GM21390 (cell line): ENCODE measurements around the gene GPR179.

Source experiments
- ATAC-seq: cut with Tn5 transposase; IDR thresholded peaks from one replicate; pipeline ENCODE4 v1.9.1; 2021; ENCODE audit not compliant: unreplicated experiment

Gene GPR179

DNA sequence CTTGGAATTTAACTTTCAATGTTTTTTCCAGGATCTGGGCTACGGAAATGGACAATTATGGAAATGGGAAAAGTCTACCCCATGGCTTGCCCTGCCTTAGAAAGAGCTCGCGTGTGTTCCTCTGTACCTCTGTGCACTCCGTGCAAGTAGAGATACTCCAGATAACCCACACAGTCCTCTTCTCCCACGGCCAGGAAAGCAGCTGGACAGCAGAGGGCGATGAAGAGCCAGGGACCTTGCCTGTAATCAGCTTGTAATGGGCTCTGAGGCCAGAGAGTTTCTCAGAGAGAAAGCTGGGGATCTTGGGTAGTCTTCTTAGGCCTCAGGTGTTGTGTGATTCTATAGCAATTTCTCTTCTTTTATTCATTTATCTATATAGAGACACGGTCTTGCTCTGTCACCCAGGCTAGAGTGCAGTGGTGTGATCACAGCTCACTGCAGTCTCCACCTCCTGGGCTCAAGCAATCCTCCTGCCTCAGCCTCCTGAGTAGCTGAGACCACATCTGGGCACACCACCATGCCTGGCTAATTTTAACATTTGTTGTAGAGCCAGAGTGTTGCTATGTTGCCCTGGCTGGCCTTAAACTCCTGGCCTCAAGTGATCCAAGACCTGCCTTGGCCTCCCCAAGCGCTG is 5.5 kb upstream of the GPR179 start:
- no peak for ATAC-seq

- no peak for ATAC-seq
Measured at GRCh38 chr17:38345743-38346142, 2.0 kb upstream of the GPR179 start.

DNA sequence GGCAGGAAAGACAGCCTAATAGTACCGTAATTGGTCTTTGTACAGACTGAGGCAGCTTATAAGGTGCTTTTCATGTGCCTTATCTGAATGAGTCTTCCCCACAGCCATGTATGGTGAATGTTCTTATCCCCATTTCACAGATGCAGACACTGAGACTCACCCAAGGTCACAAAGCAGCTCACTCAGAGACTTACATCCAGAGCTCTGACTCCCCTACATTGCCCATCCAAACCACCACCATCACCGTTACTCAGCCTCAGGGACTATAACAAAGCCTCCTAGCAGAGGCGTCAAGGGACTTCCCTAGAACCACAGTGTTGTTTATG is 627 bp upstream of the GPR179 start:
- no peak for ATAC-seq

DNA sequence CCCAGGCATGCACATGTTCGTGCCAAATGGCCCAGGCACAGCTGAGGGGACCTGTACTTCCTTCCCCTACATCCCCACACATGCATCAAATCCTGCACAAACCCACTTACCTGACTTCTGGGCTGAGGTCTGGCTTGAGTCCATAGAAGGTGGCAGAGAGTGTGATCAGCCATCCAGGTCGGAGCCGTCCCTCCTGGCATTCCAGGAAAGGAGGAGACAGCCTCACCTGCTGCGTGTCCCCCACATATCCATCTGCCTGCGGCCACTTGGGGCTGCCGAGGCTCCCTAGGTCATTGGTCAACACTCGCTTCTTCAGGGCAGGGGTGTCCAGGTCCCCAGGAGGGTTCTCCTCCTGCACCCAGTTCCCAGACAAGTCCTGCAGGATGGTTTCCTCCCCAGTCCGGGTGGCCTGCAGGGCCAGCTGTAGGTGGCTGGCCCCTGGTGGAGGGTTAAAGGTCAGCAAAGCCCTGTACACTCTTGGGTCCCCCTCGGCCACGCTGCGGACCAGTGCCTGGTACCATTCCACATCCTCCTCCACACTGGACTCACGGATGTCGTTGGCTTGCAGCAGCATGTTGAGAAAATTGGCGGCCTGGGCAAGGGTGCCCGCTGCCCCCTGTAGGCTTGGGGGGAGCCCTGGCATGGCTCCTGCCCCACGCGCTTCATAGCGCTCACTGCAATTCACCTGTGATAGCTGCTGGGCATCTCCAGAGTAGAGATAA is 709 bp downstream of the GPR179 start:
- no peak for ATAC-seq

DNA sequence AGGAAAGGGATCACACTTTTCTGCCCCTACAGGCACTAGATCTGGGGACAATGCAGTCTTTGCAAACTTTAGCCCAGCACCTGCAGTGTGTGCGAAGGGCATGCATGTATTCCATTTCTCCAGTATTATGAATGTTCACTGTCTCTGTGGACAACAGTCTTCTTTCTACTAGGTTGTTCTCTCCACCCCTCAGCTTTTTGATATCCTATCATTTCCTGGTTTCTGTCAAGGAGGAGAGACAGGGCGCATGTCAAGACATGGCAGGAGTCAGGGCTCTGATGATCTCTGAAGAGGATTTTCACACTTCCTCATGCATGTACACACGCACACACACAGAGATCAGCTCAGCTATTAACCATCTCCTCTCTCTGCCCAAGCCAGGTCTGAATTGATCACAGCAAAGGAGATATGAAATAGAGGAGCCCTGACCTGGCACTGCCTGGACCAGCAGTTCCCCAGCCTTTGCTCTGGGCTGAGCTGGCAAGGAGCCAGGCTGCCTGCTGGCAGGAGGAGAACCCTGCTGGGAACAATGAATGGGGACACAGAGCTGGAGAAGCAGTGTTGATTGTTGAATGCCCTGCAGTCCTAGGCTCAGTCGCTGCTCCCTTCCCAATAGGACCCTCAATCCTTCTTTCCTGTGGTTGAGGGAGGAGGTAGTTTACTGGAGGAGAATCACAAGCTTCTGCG is 2.6 kb downstream of the GPR179 start:
- no peak for ATAC-seq

- ATAC-seq: no peak
Measured at GRCh38 chr17:38339891-38340290, 3.9 kb downstream of the GPR179 start.

GRCh38 chr17:38338535-38338934 is 5.2 kb downstream of the GPR179 start:
- ATAC-seq: no peak

GRCh38 chr17:38338053-38338452 is 5.7 kb downstream of the GPR179 start:
- ATAC-seq: no peak

- no peak for ATAC-seq
Measured at GRCh38 chr17:38336838-38337237, 6.9 kb downstream of the GPR179 start.

DNA sequence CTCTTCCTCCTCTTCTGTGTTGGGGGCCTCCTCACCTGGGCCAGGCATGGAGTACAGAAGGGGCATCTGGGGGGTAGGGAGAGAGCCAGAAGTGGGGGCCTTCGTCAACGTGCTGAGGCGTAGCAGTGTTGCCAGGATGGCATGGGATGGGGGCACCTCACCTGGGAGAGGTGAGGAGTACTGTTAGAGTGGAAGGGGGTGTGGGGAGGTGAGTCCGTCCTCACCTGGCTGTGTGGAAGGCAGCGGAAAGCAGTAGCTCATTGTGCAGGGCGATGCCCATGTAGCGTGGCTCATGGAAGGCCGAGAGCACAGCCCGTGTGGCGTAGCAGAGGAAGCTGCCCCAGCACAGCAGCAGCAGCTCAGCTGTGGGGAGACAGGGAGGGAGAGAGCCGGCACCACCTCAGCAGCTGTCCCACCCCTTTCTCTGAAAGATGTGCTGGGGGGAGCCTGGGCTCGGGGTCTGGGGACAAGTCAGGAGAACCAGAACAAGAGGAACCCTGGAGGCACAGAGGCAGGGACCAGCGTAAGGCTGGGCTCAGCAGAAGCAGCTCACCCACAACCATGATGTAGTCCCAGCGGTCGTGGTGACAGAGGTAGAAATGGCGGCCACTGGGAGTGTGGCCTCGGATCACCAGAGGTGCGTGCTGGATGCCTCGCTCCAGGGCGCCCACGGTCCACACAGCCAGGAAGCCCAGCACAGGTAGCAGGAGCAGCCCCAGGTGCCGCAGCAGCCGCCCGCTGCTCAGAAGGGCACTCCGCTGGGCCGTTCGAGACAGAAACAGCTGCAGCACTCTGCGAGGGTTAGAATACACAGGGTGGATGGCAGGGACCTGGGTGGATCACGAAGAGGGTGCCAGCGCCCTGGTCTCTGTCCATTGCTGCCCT is 9.0 kb downstream of the GPR179 start:
- no peak for ATAC-seq

- no peak for ATAC-seq
Measured at GRCh38 chr17:38333635-38334295, 10.0 kb downstream of the GPR179 start.

DNA sequence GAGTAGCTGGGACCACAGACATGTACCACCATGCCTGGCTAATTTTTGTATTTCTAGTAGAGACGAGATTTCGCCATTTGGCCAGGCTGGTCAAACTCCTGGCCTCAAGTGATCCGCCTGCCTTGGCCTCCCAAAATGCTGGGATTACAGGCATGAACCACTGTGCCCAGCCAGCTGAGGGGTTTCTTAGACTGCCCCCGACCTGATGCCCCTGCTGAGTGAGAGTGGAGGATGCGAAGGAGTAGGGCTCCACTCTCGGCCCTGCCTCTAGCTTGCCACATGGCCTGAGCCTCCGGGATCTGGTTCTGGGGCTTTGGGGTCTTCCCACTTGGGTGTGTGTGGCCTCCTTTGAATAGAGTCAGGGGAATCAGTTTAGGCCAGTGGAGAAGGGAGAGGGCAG is 11.0 kb downstream of the GPR179 start:
- no peak for ATAC-seq

GRCh38 chr17:38330941-38331411 is 12.8 kb downstream of the GPR179 start:
- no peak for ATAC-seq

DNA sequence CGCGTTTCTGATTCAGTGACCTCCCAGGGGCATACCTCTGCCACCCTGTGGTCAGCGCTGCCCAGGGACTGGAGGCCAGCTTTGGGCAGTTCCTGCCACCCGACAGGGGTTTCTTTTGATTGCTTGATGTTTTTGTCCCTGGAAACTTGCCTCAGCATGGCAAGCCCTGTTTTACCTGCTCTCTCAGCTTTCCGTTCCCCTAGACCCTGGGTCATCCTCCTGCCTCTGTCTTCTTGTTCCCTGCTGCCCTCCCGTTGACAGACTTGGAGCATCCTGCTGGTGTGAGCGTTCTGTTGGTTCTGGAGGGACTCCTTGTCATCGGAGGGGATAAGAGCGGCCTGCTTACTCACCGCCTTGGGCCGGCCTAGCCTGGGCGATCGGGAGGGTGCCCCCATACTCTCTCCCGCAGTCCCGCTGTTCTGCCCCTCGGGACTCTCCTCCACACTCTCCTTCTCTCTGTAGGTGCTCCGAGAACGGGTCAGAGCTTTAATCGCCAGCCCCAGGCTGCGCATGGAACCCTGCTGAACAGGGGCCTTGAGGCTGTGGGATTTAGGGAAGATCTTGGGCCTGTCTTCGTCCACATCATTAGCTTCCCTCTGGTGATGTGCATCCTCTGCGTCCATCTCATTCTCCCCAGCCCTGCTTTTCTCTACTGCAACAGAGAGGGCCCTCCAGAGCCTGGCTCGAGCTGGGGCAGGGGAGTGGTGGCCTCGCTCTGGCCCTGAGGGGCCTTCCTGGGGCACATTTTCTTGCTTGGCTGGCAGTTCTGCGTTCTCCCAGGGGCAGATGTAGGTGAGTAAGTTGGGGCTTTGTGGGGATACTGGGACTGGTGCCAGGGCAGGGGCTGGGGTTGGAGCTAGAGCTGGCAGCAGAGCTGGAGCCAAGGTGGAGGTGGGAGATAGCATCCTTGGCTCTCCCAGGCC is 13.7 kb downstream of the GPR179 start:
- ATAC-seq: no peak

DNA sequence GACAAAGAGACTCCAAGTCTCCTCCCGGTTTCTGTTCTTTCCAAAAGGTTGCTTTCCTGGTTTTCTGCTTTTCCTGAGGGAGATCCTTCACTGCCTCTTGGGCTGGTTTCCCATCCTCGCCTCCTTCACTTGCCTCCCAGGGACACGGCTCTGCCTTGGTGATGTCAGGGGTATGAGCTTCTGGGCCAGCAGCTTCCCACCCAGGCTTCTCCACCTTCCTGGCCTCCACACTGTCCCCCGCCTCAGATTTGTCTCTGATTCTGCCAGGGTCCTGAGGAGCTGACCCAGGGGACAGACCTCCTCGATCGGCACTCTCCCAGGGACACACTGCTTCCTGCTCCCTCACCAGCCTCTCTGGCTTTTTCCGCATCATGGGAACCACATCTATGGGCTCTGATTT is 14.5 kb downstream of the GPR179 start:
- no peak for ATAC-seq

GRCh38 chr17:38328620-38329019 is 15.1 kb downstream of the GPR179 start:
- no peak for ATAC-seq

- ATAC-seq: no peak
Measured at GRCh38 chr17:38327936-38328335, 15.8 kb downstream of the GPR179 start.

GRCh38 chr17:38326996-38327792 is 16.6 kb downstream of the GPR179 start:
- ATAC-seq: no peak
